Esophagus muscularis mucosa (tissue), 4 donors: ENCODE data around the gene SLC25A41. TPM values are rescaled to one million over a fixed set of nuclear protein-coding genes. Genes with fewer than 3 reads are reported as not detected.

Source experiments
- DNase-seq: peaks from one replicate; pipeline ENCODE4 v3.0.0-alpha.2; 2017; ENCODE audit errors: extremely low spot score
- H3K27ac ChIP-seq, 4 donors: fragments of 200-600 bp; sonication (generic); replicated peaks in 1 of 4; 1 replicate in 3 of 4; 2 replicates in 1 of 4; pipeline ENCODE4 v1.5.1; 2016 to 2019; ENCODE audit warnings: mild to moderate bottlenecking in 1 of 4
- H3K27me3 ChIP-seq, 4 donors: fragments of 200-600 bp; sonication (generic); one replicate each; pipeline versions ENCODE4 v1.5.1 to v1.6.0; 2016 to 2019
- H3K36me3 ChIP-seq, 4 donors: fragments of 200-600 bp; sonication (generic); one replicate each; pipeline ENCODE4 v1.5.1; 2016 to 2019
- H3K4me1 ChIP-seq, 4 donors: fragments of 200-600 bp; sonication (generic); one replicate each; pipeline ENCODE4 v1.5.1; 2016 to 2019
- H3K4me3 ChIP-seq, 4 donors: fragments of 200-600 bp; sonication (generic); 1 replicate in 2 of 4; 2 replicates in 2 of 4; pipeline ENCODE4 v1.5.1; 2016 to 2019; ENCODE audit warnings: mild to moderate bottlenecking in 4 of 4, moderate library complexity in 1 of 4
- H3K9me3 ChIP-seq, 4 donors: fragments of 200-600 bp; sonication (generic); 1 replicate in 3 of 4; 2 replicates in 1 of 4; pipeline ENCODE4 v1.5.1; 2016 to 2019
- CTCF ChIP-seq, 3 experiments: fragments of 200-600 bp in 2 of 3; fragments of 450-650 bp in 1 of 3; sonication (generic) in 2 of 3; IDR thresholded peaks; one replicate each; pipeline ENCODE4 v1.5.1; 2017 to 2019; ENCODE audit warnings: antibody characterized with exemption in 3 of 3, mild to moderate bottlenecking in 2 of 3, moderate library complexity in 1 of 3
- EP300 ChIP-seq: sonication (generic); formaldehyde crosslinking; IDR thresholded peaks from one replicate; pipeline ENCODE4 v1.6.1; 2017; ENCODE audit warnings: antibody characterized with exemption
- POLR2A ChIP-seq: fragments of 450-650 bp; IDR thresholded peaks from one replicate; pipeline ENCODE4 v1.6.1; 2017; ENCODE audit warnings: antibody characterized with exemption, moderate library complexity, mild to moderate bottlenecking, low read depth
- POLR2AphosphoS5 ChIP-seq, 2 donors: sonication (generic); formaldehyde crosslinking; IDR thresholded peaks; one replicate each; pipeline ENCODE4 v1.6.1; 2017; ENCODE audit warnings: antibody characterized with exemption in 2 of 2
- WGBS: methylation state at CpG from one replicate; pipeline ENCODE4 v1.1.5; 2018; 5-methylcytosine and 5-hydroxymethylcytosine counted together
- intact Hi-C: fragments of 100-400 bp; cut with DNase I; formaldehyde crosslinking; loops from one replicate; pipeline ENCODE4 v1.15.1; 2023
- total RNA-seq, 4 donors: library from RNA; depleted of rRNA; stranded (reverse); fragments of >200 nt; gene quantifications; one replicate each; pipeline versions ENCODE4 v1.1.0 to v1.2.1, GENCODE V29; 2016

The SLC25A41 gene
- total RNA-seq, 4 donors from 2014 or later, result 0.32 to 2.4 (median 0.66) TPM; not detected in 1

GRCh38 chr19:6464070-6464873, 30.7 kb upstream of the SLC25A41 start, which contains the start of gene CRB3:
Gene CRB3 (plus strand): TSS chr19:6464271. CDS start chr19:6464702, 431 bp downstream.
- intact Hi-C loops, result no loop called here
- no peaks in the 10 kb centered on the region for H3K9me3 ChIP-seq
- peaks cover 0 to 19% (median 11%) of the 10 kb centered on the region in 4 donors for H3K4me1 ChIP-seq
- DNase-seq, result no peak
- H3K27ac ChIP-seq, result no peak within 1 kb of the TSS
- TF ChIP-seq EP300, result no peak
- no peak for TF ChIP-seq POLR2A
- TF ChIP-seq POLR2AphosphoS5 (IDR thresholded peaks at IDR 0.05), result no peak
- TF ChIP-seq CTCF (IDR thresholded peaks at IDR 0.05), result no peak
- 25% methylated on average over 4 of the region's 65 CpGs for WGBS
- peak within 1 kb of the TSS in 1 of 4 donors; percentile 29 for H3K4me3 ChIP-seq
- H3K36me3 ChIP-seq, result no peaks in the 10 kb centered on the region
- H3K27me3 ChIP-seq, result peaks cover 0 to 31% (median 14%) of the 10 kb centered on the region in 4 donors

DNA sequence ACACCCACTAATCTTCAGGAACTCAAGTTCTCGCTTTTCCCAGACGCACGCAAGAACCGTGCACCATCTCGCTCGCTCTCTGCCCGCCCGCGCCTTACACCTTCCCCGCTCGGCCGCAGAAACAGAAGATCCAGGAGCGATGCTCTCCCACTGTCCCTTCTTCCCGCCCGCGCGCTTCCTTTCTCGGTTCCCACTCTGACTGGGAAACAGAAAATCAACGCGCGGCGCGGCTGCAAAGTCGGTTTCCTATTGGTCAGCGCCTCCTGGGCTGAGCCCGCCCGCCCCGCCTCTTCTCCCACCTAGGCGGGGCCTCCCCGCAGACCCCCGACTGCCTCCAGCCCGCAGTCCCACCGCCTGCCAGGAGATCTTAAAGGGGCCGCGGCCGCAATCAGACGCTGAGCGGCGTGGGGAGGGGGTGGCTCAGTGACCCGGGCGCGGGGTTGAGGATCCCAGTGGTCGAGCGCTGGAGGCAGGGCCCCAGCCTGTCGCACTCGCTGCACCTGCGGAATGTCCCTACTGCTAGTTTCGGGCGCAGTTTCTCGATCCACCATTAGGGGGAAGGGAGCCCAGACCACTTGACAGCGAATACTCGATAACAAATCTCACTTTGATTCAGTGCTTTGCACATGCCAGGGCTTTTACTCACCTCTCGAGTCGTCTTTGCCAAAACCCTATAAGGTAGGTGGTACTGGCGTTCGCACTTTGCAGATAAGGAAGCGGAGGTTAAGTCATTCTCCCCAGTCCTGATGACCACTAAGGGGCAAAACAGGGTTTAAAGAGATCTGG, 26.7 kb upstream of the SLC25A41 start:
- Histone ChIP-seq H3K27ac (peak overlapping the region; percentile 74 to 91 (median 88)), H3K4me3 (peak overlapping the region; percentile 66 to 97 (median 90)), H3K4me1 (peaks cover 11 to 36% (median 28%) of the 10 kb centered on the region in 4 donors), H3K36me3 (peaks cover 6 to 23% (median 13%) of the 10 kb centered on the region in 4 donors), H3K27me3 (peaks cover 0 to 31% (median 14%) of the 10 kb centered on the region in 4 donors), H3K9me3 (no peaks in the 10 kb centered on the region)
- intact Hi-C loops, result no loop called here
- under 1% methylated on average over 44 of the region's 57 CpGs for WGBS
- TF ChIP-seq CTCF (IDR thresholded peaks at IDR 0.05) (peak; percentile 57 to 69 (median 65)), POLR2AphosphoS5 (IDR thresholded peaks at IDR 0.05) (peak; percentile 61 to 72), EP300 (no peak), POLR2A (no peak)
- DNase-seq, result peak; percentile 98

DNA sequence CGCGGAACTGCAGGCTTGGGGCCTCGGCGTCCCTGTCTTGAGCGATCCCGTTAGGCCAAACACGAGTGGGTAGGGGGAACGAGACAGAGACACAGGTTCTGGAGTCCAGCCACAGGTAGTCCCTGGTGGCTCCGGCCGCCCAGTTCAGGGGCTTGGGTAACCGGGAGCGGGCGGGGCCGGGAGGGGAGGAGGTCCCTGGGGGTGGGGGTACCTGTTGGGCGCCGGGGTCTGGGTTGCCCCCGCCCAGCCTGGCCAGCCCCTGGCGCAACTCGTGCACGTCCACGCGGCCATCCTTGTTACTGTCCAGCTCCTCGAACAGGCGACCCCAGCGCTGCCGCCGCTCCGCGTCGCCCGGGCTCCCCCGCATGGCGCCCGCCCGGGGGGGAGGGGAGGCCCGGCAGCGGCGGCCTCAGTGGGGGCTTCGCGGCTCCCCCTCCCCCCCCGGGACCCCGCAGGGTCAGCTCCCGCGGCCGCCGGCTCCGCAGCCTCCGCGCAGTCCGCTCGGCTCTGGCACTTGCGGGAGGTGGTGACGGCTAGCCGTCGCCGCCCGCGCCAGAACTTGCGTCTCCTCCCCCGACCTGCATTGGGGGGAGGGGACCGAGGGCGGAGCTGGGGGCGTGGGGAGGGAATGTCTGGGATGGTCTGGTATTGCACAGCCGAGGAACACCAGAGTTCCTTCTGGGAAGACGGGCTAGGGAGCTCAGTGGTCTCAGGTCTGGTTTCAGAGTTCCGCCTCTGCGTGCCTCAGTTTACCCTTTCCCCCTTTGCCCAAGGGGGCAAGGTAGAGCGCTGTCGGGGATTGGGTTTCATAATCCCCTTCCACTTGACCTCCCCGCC, 25.9 kb upstream of the SLC25A41 start, which contains the start of gene SLC25A23:
SLC25A23 (minus strand) TSS at position 531 of the 837 bp plus-strand sequence; CDS start at position 367, 164 bp downstream.
- peak within 1 kb of the TSS; percentile 74 to 91 (median 88) for H3K27ac ChIP-seq
- DNase-seq, result no peak
- 0% methylated on average over 26 of the region's 70 CpGs for WGBS
- peaks cover 0 to 24% (median 10%) of the 10 kb centered on the region in 4 donors for H3K27me3 ChIP-seq
- peaks cover 10 to 31% (median 21%) of the 10 kb centered on the region in 4 donors for H3K36me3 ChIP-seq
- H3K4me1 ChIP-seq, result peaks cover 11 to 36% (median 27%) of the 10 kb centered on the region in 4 donors
- no peak for TF ChIP-seq EP300
- TF ChIP-seq POLR2AphosphoS5 (IDR thresholded peaks at IDR 0.05), result peak in 1 of 2 donors; percentile 72
- intact Hi-C loops, result no loop called here
- peaks cover 0 to 1% (median 1%) of the 10 kb centered on the region in 4 donors for H3K9me3 ChIP-seq
- H3K4me3 ChIP-seq, result peak within 1 kb of the TSS; percentile 66 to 97 (median 90)

- TF ChIP-seq POLR2AphosphoS5 (IDR thresholded peaks at IDR 0.05) (peak; percentile 36 to 42), POLR2A (no peak)
Measured at GRCh38 chr19:6458695-6459261, 25.2 kb upstream of the SLC25A41 start.

More at GRCh38 chr19:6458695-6459261, 25.2 kb upstream of the SLC25A41 start:
- Histone ChIP-seq H3K9me3 (peaks cover 0 to 8% (median 8%) of the 10 kb centered on the region in 4 donors), H3K4me1 (peaks cover 11 to 29% (median 24%) of the 10 kb centered on the region in 4 donors), H3K27ac (peak overlapping the region; percentile 74 to 91 (median 88)), H3K36me3 (peaks cover 17 to 38% (median 28%) of the 10 kb centered on the region in 4 donors), H3K27me3 (peaks cover 0 to 17% (median 3%) of the 10 kb centered on the region in 4 donors), H3K4me3 (peak overlapping the region; percentile 66 to 97 (median 90))
- no peak for DNase-seq
- intact Hi-C loops, result no loop called here
- 33% methylated on average over 16 of the region's 16 CpGs for WGBS
